Epidermal melanocyte (primary cell): Measurements from ENCODE around the gene CH25H.

Experiments used
- DNase-seq: peaks from one replicate; pipeline ENCODE4 v3.0.0; 2011; ENCODE audit warnings: low spot score; ENCODE audit not compliant: insufficient read length

The CH25H gene

GRCh38 chr10:89158446-89158845 is 48.7 kb downstream of the CH25H start:
- DNase-seq: no peak

- DNase-seq: no peak
Observed at GRCh38 chr10:89156161-89156835, 50.8 kb downstream of the CH25H start.
